ENCODE results near the gene FIGNL2.

- TF ChIP-seq POLR2A (IDR thresholded peaks at IDR 0.05; ENCODE audit: low read length) (no peak), GATA1 (IDR thresholded peaks at IDR 0.05; ENCODE audit: low read depth, low read length) (no peak)
Measured at GRCh38 chr12:51811203-51812202, 37.0 kb downstream of the FIGNL2 start.

All from erythroblast (primary cell).